Tibial nerve (tissue), 3 donors: ENCODE results near the gene C2CD4B.

Experiments
- CTCF ChIP-seq, 5 experiments: fragments of 200-600 bp in 3 of 5; fragments of 450-650 bp in 2 of 5; sonication (generic) in 3 of 5; IDR thresholded peaks; one replicate each; pipeline ENCODE4 v1.5.1; 2016 to 2019; ENCODE audit warnings: antibody characterized with exemption in 5 of 5, mild to moderate bottlenecking in 3 of 5, moderate library complexity in 2 of 5
- POLR2A ChIP-seq, 2 donors: fragments of 450-650 bp; IDR thresholded peaks; one replicate each; pipeline ENCODE4 v1.6.1; 2017; ENCODE audit warnings: antibody characterized with exemption in 2 of 2, mild to moderate bottlenecking in 2 of 2, moderate library complexity in 2 of 2

GRCh38 chr15:62190675-62191074, 25.6 kb upstream of the C2CD4B start:
- no peak for TF ChIP-seq CTCF (IDR thresholded peaks at IDR 0.05)
- no peak for TF ChIP-seq POLR2A (IDR thresholded peaks at IDR 0.05)
